ENCODE data around the gene EPB41L3.
"Not testable (repeated sequence)": the region's sequence is repeated elsewhere in the genome, so short reads cannot be mapped to it uniquely, and the experiment has no call there.

The EPB41L3 gene

DNA sequence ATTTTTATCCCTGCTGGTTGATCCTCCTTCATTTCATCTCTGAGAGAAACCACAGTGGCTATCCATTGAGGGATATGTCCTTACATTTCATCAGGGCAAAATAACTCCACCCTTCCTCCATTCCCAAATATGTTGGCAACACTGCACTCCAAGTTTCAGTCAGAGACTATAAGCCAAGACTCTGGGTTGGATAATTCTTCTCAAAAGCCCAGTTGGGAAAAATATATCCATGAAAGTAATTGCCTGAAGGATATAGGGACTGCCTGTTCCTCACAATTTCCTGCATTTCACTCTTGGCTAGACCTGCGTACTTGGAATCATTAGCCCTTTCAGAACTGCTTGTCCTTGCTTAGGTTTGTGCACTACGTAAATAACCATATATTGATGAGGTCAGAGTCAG is 27.9 kb upstream of the EPB41L3 start (continued):
- TF ChIP-seq ZNF354C (tag by site-specific recombination; IDR thresholded peaks at IDR 0.05; ENCODE audit: borderline replicate concordance, low read depth): no peak
- TF ChIP-seq ZNF660 (tag by site-specific recombination; IDR thresholded peaks at IDR 0.05): no peak
- no peak for TF ChIP-seq ZNF433 (tag by site-specific recombination; IDR thresholded peaks at IDR 0.05; ENCODE audit: low read depth)

DNA sequence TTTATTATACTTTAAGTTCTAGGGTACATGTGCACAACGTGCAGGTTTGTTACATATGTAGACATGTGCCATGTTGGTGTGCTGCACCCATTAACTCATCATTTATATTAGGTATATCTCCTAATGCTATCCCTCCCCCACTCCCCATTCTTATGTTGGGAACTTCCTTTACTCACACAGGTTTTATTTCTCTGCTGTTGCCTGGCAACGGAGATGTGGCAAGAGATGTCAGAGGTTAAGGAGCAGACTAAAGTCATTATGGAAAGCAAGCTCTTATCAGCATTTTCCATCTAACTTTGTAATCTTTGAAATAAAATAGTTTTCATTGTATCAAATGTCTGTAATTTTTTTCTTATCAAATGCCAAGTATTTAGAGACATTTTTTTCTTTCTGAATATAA is 26.8 kb upstream of the EPB41L3 start:
- peaks cover 20% of the 10 kb centered on the region; the same call in 1 of the 2 replicates for H3K4me1 ChIP-seq (ENCODE audit: control insufficient read depth, insufficient read depth, low read length)
- H3K27ac ChIP-seq (ENCODE audit: extremely low read depth, low read depth, low read length); CTCF ChIA-PET; H3K36me3 ChIP-seq (ENCODE audit: control insufficient read depth in 2 of 2, insufficient read depth in 1 of 2, low read length in 2 of 2); POLR2A ChIA-PET; H3K9me3 ChIP-seq (ENCODE audit: control insufficient read depth, insufficient read depth, low read depth, low read length); H3K4me3 ChIP-seq (ENCODE audit: low read depth, low read length): not testable (repeated sequence)
- TF ChIP-seq ZNF843 (tag by site-specific recombination; IDR thresholded peaks at IDR 0.05) (0 out of 2 replicates have a peak, but pooled peaks have one; percentile 27), ZNF335 (tag by site-specific recombination; conservative IDR thresholded peaks at IDR 0.05) (0 out of 2 replicates have a peak, but pooled peaks have one; percentile 21), ZXDB (tag by site-specific recombination; IDR thresholded peaks at IDR 0.05) (peak; percentile 26; the same call in 1 of the 2 replicates)
- TF ChIP-seq, protein P1, sequence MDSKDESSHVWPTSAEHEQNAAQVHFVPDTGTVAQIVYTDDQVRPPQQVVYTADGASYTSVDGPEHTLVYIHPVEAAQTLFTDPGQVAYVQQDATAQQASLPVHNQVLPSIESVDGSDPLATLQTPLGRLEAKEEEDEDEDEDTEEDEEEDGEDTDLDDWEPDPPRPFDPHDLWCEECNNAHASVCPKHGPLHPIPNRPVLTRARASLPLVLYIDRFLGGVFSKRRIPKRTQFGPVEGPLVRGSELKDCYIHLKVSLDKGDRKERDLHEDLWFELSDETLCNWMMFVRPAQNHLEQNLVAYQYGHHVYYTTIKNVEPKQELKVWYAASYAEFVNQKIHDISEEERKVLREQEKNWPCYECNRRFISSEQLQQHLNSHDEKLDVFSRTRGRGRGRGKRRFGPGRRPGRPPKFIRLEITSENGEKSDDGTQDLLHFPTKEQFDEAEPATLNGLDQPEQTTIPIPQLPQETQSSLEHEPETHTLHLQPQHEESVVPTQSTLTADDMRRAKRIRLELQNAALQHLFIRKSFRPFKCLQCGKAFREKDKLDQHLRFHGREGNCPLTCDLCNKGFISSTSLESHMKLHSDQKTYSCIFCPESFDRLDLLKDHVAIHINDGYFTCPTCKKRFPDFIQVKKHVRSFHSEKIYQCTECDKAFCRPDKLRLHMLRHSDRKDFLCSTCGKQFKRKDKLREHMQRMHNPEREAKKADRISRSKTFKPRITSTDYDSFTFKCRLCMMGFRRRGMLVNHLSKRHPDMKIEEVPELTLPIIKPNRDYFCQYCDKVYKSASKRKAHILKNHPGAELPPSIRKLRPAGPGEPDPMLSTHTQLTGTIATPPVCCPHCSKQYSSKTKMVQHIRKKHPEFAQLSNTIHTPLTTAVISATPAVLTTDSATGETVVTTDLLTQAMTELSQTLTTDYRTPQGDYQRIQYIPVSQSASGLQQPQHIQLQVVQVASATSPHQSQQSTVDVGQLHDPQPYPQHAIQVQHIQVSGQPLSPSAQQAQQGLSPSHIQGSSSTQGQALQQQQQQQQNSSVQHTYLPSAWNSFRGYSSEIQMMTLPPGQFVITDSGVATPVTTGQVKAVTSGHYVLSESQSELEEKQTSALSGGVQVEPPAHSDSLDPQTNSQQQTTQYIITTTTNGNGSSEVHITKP (tag by site-specific recombination; IDR thresholded peaks at IDR 0.05): peak; percentile 44

DNA sequence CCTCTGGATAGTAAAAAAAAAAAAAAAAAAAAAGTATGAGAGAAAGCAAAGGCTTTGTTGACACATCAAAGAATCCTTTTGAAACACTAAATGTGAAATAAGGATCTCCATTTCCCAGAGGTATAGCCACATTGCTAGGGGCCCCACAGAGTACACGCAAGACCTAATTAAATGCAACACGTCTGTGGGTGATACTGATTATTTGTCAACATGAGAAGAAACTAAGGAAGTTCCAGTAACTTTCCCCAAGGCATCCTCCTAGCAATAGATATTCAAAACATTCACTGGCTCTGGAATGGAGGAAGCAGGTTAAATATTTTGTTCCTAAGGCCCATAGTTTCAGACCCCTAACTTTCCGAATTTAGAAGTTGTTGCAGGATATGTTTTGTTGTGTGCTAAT is 24.6 kb upstream of the EPB41L3 start:
- ChIA-PET CTCF (no interaction called here), POLR2A (no interaction called here)
- H3K4me3 ChIP-seq (ENCODE audit: low read depth, low read length): no peak overlapping the region
- no peaks in the 10 kb centered on the region for H3K9me3 ChIP-seq (ENCODE audit: control insufficient read depth, insufficient read depth, low read depth, low read length)
- H3K4me1 ChIP-seq (ENCODE audit: control insufficient read depth, insufficient read depth, low read length): peaks cover 14% of the 10 kb centered on the region; the same call in 1 of the 2 replicates
- H3K36me3 ChIP-seq (ENCODE audit: control insufficient read depth in 2 of 2, insufficient read depth in 1 of 2, low read length in 2 of 2): no peaks in the 10 kb centered on the region; a peak in 1 of 3 replicates
- H3K27ac ChIP-seq (ENCODE audit: extremely low read depth, low read depth, low read length): no peak overlapping the region
- TF ChIP-seq ZNF544 (tag by site-specific recombination; IDR thresholded peaks at IDR 0.05) (no peak), ZNF146 (tag by site-specific recombination; IDR thresholded peaks at IDR 0.05) (no peak), RBAK (tag by site-specific recombination; IDR thresholded peaks at IDR 0.05) (no peak), ZNF223 (tag by site-specific recombination; IDR thresholded peaks at IDR 0.05) (no peak), GLIS2 (tag by site-specific recombination; IDR thresholded peaks at IDR 0.05) (no peak), ZNF214 (tag by site-specific recombination; IDR thresholded peaks at IDR 0.05; ENCODE audit: borderline replicate concordance) (no peak), ZNF660 (tag by site-specific recombination; IDR thresholded peaks at IDR 0.05) (no peak), ZNF311 (tag by site-specific recombination; IDR thresholded peaks at IDR 0.05; ENCODE audit: borderline replicate concordance) (no peak), ZNF701 (tag by site-specific recombination; IDR thresholded peaks at IDR 0.05) (no peak), ZNF155 (tag by site-specific recombination; IDR thresholded peaks at IDR 0.05) (no peak), ZNF548 (tag by site-specific recombination; IDR thresholded peaks at IDR 0.05) (no peak)
- TF ChIP-seq, protein P2, sequence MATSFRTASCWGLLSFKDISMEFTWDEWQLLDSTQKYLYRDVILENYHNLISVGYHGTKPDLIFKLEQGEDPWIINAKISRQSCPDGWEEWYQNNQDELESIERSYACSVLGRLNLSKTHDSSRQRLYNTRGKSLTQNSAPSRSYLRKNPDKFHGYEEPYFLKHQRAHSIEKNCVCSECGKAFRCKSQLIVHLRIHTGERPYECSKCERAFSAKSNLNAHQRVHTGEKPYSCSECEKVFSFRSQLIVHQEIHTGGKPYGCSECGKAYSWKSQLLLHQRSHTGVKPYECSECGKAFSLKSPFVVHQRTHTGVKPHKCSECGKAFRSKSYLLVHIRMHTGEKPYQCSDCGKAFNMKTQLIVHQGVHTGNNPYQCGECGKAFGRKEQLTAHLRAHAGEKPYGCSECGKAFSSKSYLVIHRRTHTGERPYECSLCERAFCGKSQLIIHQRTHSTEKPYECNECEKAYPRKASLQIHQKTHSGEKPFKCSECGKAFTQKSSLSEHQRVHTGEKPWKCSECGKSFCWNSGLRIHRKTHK (tag by site-specific recombination; IDR thresholded peaks at IDR 0.05): no peak
- TF ChIP-seq, protein P3, sequence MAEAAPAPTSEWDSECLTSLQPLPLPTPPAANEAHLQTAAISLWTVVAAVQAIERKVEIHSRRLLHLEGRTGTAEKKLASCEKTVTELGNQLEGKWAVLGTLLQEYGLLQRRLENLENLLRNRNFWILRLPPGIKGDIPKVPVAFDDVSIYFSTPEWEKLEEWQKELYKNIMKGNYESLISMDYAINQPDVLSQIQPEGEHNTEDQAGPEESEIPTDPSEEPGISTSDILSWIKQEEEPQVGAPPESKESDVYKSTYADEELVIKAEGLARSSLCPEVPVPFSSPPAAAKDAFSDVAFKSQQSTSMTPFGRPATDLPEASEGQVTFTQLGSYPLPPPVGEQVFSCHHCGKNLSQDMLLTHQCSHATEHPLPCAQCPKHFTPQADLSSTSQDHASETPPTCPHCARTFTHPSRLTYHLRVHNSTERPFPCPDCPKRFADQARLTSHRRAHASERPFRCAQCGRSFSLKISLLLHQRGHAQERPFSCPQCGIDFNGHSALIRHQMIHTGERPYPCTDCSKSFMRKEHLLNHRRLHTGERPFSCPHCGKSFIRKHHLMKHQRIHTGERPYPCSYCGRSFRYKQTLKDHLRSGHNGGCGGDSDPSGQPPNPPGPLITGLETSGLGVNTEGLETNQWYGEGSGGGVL (tag by site-specific recombination; IDR thresholded peaks at IDR 0.05): no peak
- TF ChIP-seq, protein P4, sequence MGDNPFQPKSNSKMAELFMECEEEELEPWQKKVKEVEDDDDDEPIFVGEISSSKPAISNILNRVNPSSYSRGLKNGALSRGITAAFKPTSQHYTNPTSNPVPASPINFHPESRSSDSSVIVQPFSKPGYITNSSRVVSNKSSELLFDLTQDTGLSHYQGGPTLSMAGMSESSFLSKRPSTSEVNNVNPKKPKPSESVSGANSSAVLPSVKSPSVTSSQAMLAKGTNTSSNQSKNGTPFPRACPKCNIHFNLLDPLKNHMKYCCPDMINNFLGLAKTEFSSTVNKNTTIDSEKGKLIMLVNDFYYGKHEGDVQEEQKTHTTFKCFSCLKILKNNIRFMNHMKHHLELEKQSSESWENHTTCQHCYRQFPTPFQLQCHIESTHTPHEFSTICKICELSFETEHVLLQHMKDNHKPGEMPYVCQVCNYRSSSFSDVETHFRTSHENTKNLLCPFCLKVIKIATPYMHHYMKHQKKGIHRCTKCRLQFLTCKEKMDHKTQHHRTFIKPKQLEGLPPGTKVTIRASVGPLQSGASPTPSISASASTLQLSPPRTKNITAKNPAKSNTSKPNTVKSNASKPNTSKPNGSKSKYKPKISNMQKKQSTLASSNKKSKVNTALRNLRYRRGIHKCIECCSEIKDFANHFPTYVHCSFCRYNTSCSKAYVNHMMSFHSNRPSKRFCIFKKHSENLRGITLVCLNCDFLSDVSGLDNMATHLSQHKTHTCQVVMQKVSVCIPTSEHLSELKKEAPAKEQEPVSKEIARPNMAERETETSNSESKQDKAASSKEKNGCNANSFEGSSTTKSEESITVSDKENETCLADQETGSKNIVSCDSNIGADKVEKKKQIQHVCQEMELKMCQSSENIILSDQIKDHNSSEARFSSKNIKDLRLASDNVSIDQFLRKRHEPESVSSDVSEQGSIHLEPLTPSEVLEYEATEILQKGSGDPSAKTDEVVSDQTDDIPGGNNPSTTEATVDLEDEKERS (tag by site-specific recombination; IDR thresholded peaks at IDR 0.05): no peak
- TF ChIP-seq, protein P5, sequence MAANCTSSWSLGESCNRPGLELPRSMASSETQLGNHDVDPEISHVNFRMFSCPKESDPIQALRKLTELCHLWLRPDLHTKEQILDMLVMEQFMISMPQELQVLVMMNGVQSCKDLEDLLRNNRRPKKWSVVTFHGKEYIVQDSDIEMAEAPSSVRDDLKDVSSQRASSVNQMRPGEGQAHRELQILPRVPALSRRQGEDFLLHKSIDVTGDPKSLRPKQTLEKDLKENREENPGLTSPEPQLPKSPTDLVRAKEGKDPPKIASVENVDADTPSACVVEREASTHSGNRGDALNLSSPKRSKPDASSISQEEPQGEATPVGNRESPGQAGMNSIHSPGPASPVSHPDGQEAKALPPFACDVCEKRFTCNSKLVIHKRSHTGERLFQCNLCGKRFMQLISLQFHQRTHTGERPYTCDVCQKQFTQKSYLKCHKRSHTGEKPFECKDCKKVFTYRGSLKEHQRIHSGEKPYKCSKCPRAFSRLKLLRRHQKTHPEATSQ (tag by site-specific recombination; IDR thresholded peaks at IDR 0.05): no peak
